Tibial nerve (tissue), 4 donors: ENCODE results near the gene CARMIL1.

Source experiments
- CTCF ChIP-seq, 5 experiments: fragments of 200-600 bp in 3 of 5; fragments of 450-650 bp in 2 of 5; sonication (generic) in 3 of 5; IDR thresholded peaks; one replicate each; pipeline ENCODE4 v1.5.1; 2016 to 2019; ENCODE audit warnings: antibody characterized with exemption in 5 of 5, mild to moderate bottlenecking in 3 of 5, moderate library complexity in 2 of 5
- EP300 ChIP-seq, 2 donors: sonication (generic); formaldehyde crosslinking; IDR thresholded peaks; one replicate each; pipeline ENCODE4 v1.6.1; 2017; ENCODE audit warnings: antibody characterized with exemption in 2 of 2, mild to moderate bottlenecking in 1 of 2
- POLR2A ChIP-seq, 2 donors: fragments of 450-650 bp; IDR thresholded peaks; one replicate each; pipeline ENCODE4 v1.6.1; 2017; ENCODE audit warnings: antibody characterized with exemption in 2 of 2, mild to moderate bottlenecking in 2 of 2, moderate library complexity in 2 of 2

- no peak for TF ChIP-seq POLR2A (IDR thresholded peaks at IDR 0.05)
- no peak for TF ChIP-seq EP300 (IDR thresholded peaks at IDR 0.05)
- TF ChIP-seq CTCF (IDR thresholded peaks at IDR 0.05), result no peak
Measured at GRCh38 chr6:25275436-25275835, 3.7 kb upstream of the CARMIL1 start.
